Endothelial cell of umbilical vein (primary cell): Measurements from ENCODE around the gene ANKEF1. TPM values are rescaled to one million over a fixed set of nuclear protein-coding genes. Genes with fewer than 3 reads are reported as not detected.
A peak's percentile ranks its signal among the peaks of the same experiment; 100 is the strongest.

Source experiments
- BruUV-seq: library from RNA; stranded (reverse); fragments of 400-500 nt; replicated peaks from 2 replicates; lab custom pipeline; 2021; lab: Mats Ljungman, UMichigan
- CTCF ChIA-PET: fragments of 300-600, 350-600 bp; sonication (Branson Sonifier 250); formaldehyde crosslinking; loops from one replicate; lab custom pipeline; 2021; ENCODE audit warnings: antibody characterized with exemption, inconsistent platforms; lab: Charles Lee
- POLR2A ChIA-PET: fragments of 300-600, 350-600 bp; sonication (Branson Sonifier 250); formaldehyde crosslinking; loops from one replicate; lab custom pipeline; 2021; ENCODE audit warnings: antibody characterized with exemption, inconsistent platforms; lab: Charles Lee
- DNase-seq: peaks from one replicate; pipeline ENCODE4 v3.0.0-alpha.2; 2011; ENCODE audit warnings: low read depth, low spot score
- FAIRE-seq: peaks from 2 replicates; lab custom pipeline; 2011; peaks lifted over from hg19 to GRCh38; lab: Jason Lieb, UNC
- H2AFZ ChIP-seq: 2 replicates; pipeline ENCODE4 v1.6.0; 2012; ENCODE audit warnings: low read depth, low read length, control low read depth, inconsistent platforms
- H3K27ac ChIP-seq: 2 replicates; pipeline ENCODE4 v1.5.1; 2011; ENCODE audit warnings: low read depth, mild to moderate bottlenecking, control low read depth, low read length, moderate library complexity; ENCODE audit not compliant: insufficient read depth
- H3K27me3 ChIP-seq, 2 experiments: 2 replicates each; pipeline versions ENCODE4 v1.6.0 to v1.6.1; 2011; ENCODE audit warnings: low read length in 2 of 2, mixed read lengths in 1 of 2; ENCODE audit not compliant: control insufficient read depth in 2 of 2, insufficient read depth in 2 of 2
- H3K36me3 ChIP-seq, 2 experiments: 2 replicates in 1 of 2; 3 replicates in 1 of 2; pipeline ENCODE4 v1.5.1; 2011; ENCODE audit warnings: low read length in 2 of 2, mild to moderate bottlenecking in 1 of 2, moderate library complexity in 1 of 2; ENCODE audit not compliant: control insufficient read depth in 2 of 2, insufficient read depth in 2 of 2; ENCODE audit errors: extremely low read depth in 1 of 2
- H3K4me1 ChIP-seq: 3 replicates; pipeline ENCODE4 v1.5.1; 2011; ENCODE audit warnings: mild to moderate bottlenecking, low read length; ENCODE audit not compliant: control insufficient read depth, insufficient read depth; ENCODE audit errors: extremely low read depth
- H3K4me2 ChIP-seq: 2 replicates; pipeline ENCODE4 v1.6.1; 2011; ENCODE audit warnings: low read length, control low read depth, mixed read lengths; ENCODE audit not compliant: insufficient read depth
- H3K4me3 ChIP-seq, 3 experiments: fragments of 200-600 bp in 1 of 3; sonication (generic), shearing (Covaris generic) in 1 of 3; replicated peaks in 1 of 3; 2 replicates each; pipeline ENCODE4 v1.5.1; 2011 to 2016; ENCODE audit warnings: control low read depth in 3 of 3, low read length in 3 of 3, mild to moderate bottlenecking in 2 of 3, inconsistent platforms in 1 of 3, low read depth in 1 of 3, moderate library complexity in 1 of 3; ENCODE audit not compliant: insufficient read depth in 1 of 3
- H3K79me2 ChIP-seq: 2 replicates; pipeline ENCODE4 v1.6.0; 2012; ENCODE audit warnings: low read length, inconsistent platforms; ENCODE audit not compliant: control insufficient read depth, insufficient read depth
- H3K9ac ChIP-seq: replicated peaks from 2 replicates; pipeline ENCODE3; 2011; ENCODE audit warnings: low read length, control low read depth; ENCODE audit not compliant: insufficient read depth; ENCODE audit errors: extremely low read depth
- H3K9me1 ChIP-seq: replicated peaks from 3 replicates; pipeline ENCODE4 v1.6.0; 2011; ENCODE audit warnings: mild to moderate bottlenecking, low read length; ENCODE audit not compliant: control insufficient read depth, insufficient read depth; ENCODE audit errors: extremely low read depth
- H3K9me3 ChIP-seq: replicated peaks from 2 replicates; pipeline ENCODE4 v1.5.1; 2012; ENCODE audit warnings: low read length, inconsistent platforms; ENCODE audit not compliant: control insufficient read depth, insufficient read depth
- H4K20me1 ChIP-seq: replicated peaks from 2 replicates; pipeline ENCODE3; 2011; ENCODE audit warnings: mild to moderate bottlenecking, low read length; ENCODE audit not compliant: control insufficient read depth, insufficient read depth; ENCODE audit errors: extremely low read depth
- CTCF ChIP-seq, 2 donors: IDR thresholded peaks; 1 replicate in 1 of 2; 2 replicates in 1 of 2; pipeline ENCODE4 v1.5.1; 2011; ENCODE audit warnings: low read length in 2 of 2, mild to moderate bottlenecking in 2 of 2, moderate library complexity in 2 of 2, control low read depth in 1 of 2, inconsistent platforms in 1 of 2, low read depth in 1 of 2; ENCODE audit not compliant: insufficient read depth in 1 of 2; ENCODE audit errors: extremely low read depth in 1 of 2
- FOS ChIP-seq: IDR thresholded peaks from 2 replicates; pipeline ENCODE4 v1.6.1; 2011; ENCODE audit warnings: mild to moderate bottlenecking, low read length, moderate library complexity, borderline replicate concordance; ENCODE audit not compliant: insufficient read depth
- JUN ChIP-seq: IDR thresholded peaks from 2 replicates; pipeline ENCODE4 v1.6.1; 2011; ENCODE audit warnings: borderline replicate concordance, low read depth; ENCODE audit not compliant: insufficient read length, insufficient read depth
- MYC ChIP-seq: IDR thresholded peaks from one replicate; pipeline ENCODE4 v1.6.1; 2011; ENCODE audit warnings: mild to moderate bottlenecking, low read depth, low read length
- POLR2A ChIP-seq: IDR thresholded peaks from 2 replicates; pipeline ENCODE4 v1.6.1; 2012; ENCODE audit warnings: low read depth, mild to moderate bottlenecking, control low read depth, low read length
- POLR2AphosphoS5 ChIP-seq: IDR thresholded peaks from 2 replicates; pipeline ENCODE4 v1.6.1; 2012; ENCODE audit warnings: low read depth, mild to moderate bottlenecking, control low read depth, low read length, moderate library complexity; ENCODE audit not compliant: insufficient read depth
- dilution Hi-C: fragments of 300-500 bp; cut with MboI; formaldehyde crosslinking; loops from one replicate; pipeline ENCODE4 v1.15.0; 2019; ENCODE audit warnings: low sequenced_read_pairs; ENCODE audit not compliant: extremely low pct_ligation_motif_present
- intact Hi-C: fragments of 100-400 bp; cut with micrococcal nuclease; formaldehyde crosslinking; loops from one replicate; pipeline ENCODE4 v1.10.0; 2022
- polyA plus RNA-seq, 4 experiments: library from polyadenylated mRNA; depleted of rRNA in 3 of 4; stranded (reverse) in 3 of 4; unstranded in 1 of 4; fragments of >200 nt; gene quantifications; 2 replicates each; pipeline versions ENCODE4 v1.2.1 to v1.2.3, GENCODE V29; 2011 to 2012; ENCODE audit warnings: missing spikeins in 1 of 4
- total RNA-seq: library from RNA; stranded (reverse); gene quantifications from 2 replicates; pipeline ENCODE4 v1.2.3, GENCODE V29; 2021

ANKEF1 gene
- total and polyA plus RNA-seq, 2 donors (not counting 3 experiments of a cell fraction or from before 2014, with no cell fraction given): 0.58 to 2.4 TPM

GRCh38 chr20:10040070-10040975 is 5.5 kb downstream of the ANKEF1 start:
- no peak for TF ChIP-seq POLR2AphosphoS5
- TF ChIP-seq POLR2A: no peak
- peak; percentile 89 for TF ChIP-seq JUN
- TF ChIP-seq CTCF (IDR thresholded peaks at IDR 0.05; ENCODE audit: extremely low read depth in 1 of 2, insufficient read depth in 1 of 2, low read depth in 1 of 2, low read length in 2 of 2): no peak
- TF ChIP-seq FOS: peak; percentile 95
- no peak for TF ChIP-seq MYC
- Histone ChIP-seq H3K4me1 (peaks cover 11% of the 10 kb centered on the region), H2AFZ (peak overlapping the region; percentile 28), H3K79me2 (no peaks in the 10 kb centered on the region), H3K9me1 (no peaks in the 10 kb centered on the region), H3K9ac (no peak overlapping the region), H3K9me3 (no peaks in the 10 kb centered on the region), H3K36me3 (no peaks in the 10 kb centered on the region), H3K4me3 (no peak overlapping the region), H3K27ac (peak overlapping the region; percentile 5), H3K4me2 (peak overlapping the region; percentile 19), H3K27me3 (no peaks in the 10 kb centered on the region), H4K20me1 (no peaks in the 10 kb centered on the region)
- CTCF ChIA-PET: interaction anchor here (0.8 to 1.8 kb wide), 4 partner anchors 36 to 62 kb away, joined by 3 to 5 read pairs (median 4); no protein-coding TSS in a partner anchor
- dilution Hi-C loops (no loop called here), intact Hi-C loops (no loop called here)
- BruUV-seq: no TSS peak
- FAIRE-seq (peak; percentile 91), DNase-seq (peak; percentile 74)
- POLR2A ChIA-PET: no interaction called here
